Uterus (tissue), 4 donors: ENCODE measurements around the gene FGFR2. TPM values are rescaled to one million over a fixed set of nuclear protein-coding genes. Genes with fewer than 3 reads are reported as not detected.

Experiments used
- DNase-seq, 2 donors: peaks; one replicate each; pipeline ENCODE4 v3.0.0-alpha.2; 2019 to 2020
- H3K27ac ChIP-seq, 2 donors: fragments of 200-600 bp; sonication (generic); 1 replicate in 1 of 2; 2 replicates in 1 of 2; pipeline ENCODE4 v1.5.1; 2016 to 2018
- H3K27me3 ChIP-seq, 2 donors: fragments of 200-600 bp; sonication (generic); one replicate each; pipeline ENCODE4 v1.5.1; 2018 to 2019; ENCODE audit warnings: control low read depth in 1 of 2
- H3K36me3 ChIP-seq, 2 donors: fragments of 200-600 bp; sonication (generic); one replicate each; pipeline ENCODE4 v1.5.1; 2019; ENCODE audit warnings: control low read depth in 1 of 2
- H3K4me1 ChIP-seq, 2 donors: fragments of 200-600 bp; sonication (generic); one replicate each; pipeline ENCODE4 v1.5.1; 2018 to 2019; ENCODE audit warnings: control low read depth in 1 of 2
- H3K4me3 ChIP-seq, 2 donors: fragments of 200-600 bp; sonication (generic); 1 replicate in 1 of 2; 2 replicates in 1 of 2; pipeline ENCODE4 v1.5.1; 2018 to 2019; ENCODE audit warnings: mild to moderate bottlenecking in 1 of 2
- H3K9me3 ChIP-seq, 2 donors: fragments of 200-600 bp; sonication (generic); one replicate each; pipeline ENCODE4 v1.5.1; 2019; ENCODE audit warnings: control low read depth in 1 of 2
- POLR2A ChIP-seq, 2 donors: fragments of 450-650 bp; IDR thresholded peaks; one replicate each; pipeline ENCODE4 v1.6.1; 2016; ENCODE audit warnings: antibody characterized with exemption in 2 of 2, mild to moderate bottlenecking in 1 of 2, moderate library complexity in 1 of 2
- intact Hi-C: fragments of 100-400 bp; cut with DNase I; formaldehyde crosslinking; loops from one replicate; pipeline ENCODE4 v1.15.1; 2023; ENCODE audit warnings: low total_unique reads
- total RNA-seq, 4 donors: library from RNA; depleted of rRNA in 3 of 4; stranded (reverse); fragments of >200 nt in 3 of 4; gene quantifications; one replicate each; pipeline versions ENCODE4 v1.1.0 to v1.2.4, GENCODE V29; 2014 to 2023
- TF ChIP-seq, protein P1 (sequence below), 4 experiments: fragments of 200-600 bp in 2 of 4; fragments of 450-650 bp in 2 of 4; sonication (generic) in 2 of 4; IDR thresholded peaks; one replicate each; pipeline ENCODE4 v1.5.1; 2016 to 2019; ENCODE audit warnings: antibody characterized with exemption in 4 of 4, mild to moderate bottlenecking in 2 of 4, moderate library complexity in 1 of 4
- donor health status: DM: yes; HTN: yes; CAD: no.

The FGFR2 gene
- total RNA-seq, 4 donors from 2014 or later: 27.4 to 159 (median 111) TPM

DNA sequence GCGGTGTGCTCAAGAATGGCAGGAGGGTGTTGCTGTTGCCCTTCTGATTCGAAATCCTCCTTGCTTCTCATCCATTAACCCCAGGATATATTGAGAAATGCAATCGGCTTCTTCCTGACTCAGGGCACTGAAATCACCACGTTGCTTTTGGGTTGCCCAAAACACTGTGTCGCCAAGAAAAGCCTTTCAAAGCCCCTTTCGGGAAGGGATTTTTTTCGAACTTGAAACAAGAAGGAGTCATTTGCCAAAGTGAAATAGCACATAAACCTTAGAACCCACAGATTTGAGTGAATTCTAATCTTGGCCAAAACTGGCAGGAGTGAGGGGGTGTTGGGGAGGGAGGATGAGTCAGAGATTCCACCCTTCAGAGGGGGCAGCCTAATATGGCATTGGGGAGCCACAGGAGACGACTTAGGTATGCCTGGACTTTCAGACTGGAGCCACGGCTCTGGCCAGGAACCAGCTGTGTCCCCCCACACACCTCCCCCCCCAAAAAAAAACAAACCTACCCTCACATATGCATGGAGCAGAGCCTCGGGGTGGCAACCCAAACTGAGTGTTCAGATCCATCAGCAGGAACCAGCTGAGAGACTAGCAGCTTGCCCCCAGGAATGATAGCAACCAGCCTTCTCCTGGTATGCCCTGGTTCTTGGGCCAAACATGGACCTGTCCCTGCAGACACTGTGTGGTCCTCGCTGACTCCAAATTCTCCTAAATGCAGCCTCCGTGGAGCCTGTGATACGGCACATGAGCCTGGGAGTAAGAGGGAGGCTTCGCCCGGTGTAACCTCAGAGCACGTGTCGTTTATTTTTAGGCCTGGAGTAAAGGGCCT is 138.4 kb downstream of the FGFR2 start:
- Histone ChIP-seq H3K27ac (peak overlapping the region; percentile 68 to 85), H3K4me1 (no peaks in the 10 kb centered on the region), H3K27me3 (no peaks in the 10 kb centered on the region), H3K4me3 (no peak overlapping the region), H3K9me3 (no peaks in the 10 kb centered on the region), H3K36me3 (no peaks in the 10 kb centered on the region)
- peak; percentile 67 to 81 for DNase-seq
- TF ChIP-seq, protein P1, sequence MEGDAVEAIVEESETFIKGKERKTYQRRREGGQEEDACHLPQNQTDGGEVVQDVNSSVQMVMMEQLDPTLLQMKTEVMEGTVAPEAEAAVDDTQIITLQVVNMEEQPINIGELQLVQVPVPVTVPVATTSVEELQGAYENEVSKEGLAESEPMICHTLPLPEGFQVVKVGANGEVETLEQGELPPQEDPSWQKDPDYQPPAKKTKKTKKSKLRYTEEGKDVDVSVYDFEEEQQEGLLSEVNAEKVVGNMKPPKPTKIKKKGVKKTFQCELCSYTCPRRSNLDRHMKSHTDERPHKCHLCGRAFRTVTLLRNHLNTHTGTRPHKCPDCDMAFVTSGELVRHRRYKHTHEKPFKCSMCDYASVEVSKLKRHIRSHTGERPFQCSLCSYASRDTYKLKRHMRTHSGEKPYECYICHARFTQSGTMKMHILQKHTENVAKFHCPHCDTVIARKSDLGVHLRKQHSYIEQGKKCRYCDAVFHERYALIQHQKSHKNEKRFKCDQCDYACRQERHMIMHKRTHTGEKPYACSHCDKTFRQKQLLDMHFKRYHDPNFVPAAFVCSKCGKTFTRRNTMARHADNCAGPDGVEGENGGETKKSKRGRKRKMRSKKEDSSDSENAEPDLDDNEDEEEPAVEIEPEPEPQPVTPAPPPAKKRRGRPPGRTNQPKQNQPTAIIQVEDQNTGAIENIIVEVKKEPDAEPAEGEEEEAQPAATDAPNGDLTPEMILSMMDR (IDR thresholded peaks at IDR 0.05): no peak
- TF ChIP-seq POLR2A (IDR thresholded peaks at IDR 0.05): no peak
- intact Hi-C loops: no loop called here

DNA sequence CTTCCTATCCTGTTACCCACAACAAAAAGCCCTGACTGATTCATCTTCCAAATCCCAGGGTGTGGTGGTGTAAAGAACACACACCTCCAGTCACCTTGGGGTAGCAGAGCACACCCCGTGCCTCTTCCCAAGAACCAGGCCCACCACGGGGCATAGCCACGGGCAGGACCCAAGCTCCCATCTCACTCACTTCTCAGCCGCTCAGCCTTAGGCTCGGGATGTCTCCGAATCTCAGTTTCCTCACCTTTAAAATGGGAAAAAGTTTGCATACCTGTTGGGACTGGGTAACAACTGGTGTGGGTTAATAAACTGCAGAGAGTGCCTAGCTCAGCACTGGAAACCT is 139.0 kb downstream of the FGFR2 start:
- no peak for TF ChIP-seq POLR2A (IDR thresholded peaks at IDR 0.05)
- TF ChIP-seq, protein P1 (IDR thresholded peaks at IDR 0.05): no peak
- no peak for DNase-seq
- peak overlapping the region; percentile 68 to 85 for H3K27ac ChIP-seq
- H3K27me3 ChIP-seq: no peaks in the 10 kb centered on the region
- H3K4me1 ChIP-seq: no peaks in the 10 kb centered on the region
- H3K9me3 ChIP-seq: no peaks in the 10 kb centered on the region
- no peaks in the 10 kb centered on the region for H3K36me3 ChIP-seq
- no peak overlapping the region for H3K4me3 ChIP-seq
- intact Hi-C loops: no loop called here

DNA sequence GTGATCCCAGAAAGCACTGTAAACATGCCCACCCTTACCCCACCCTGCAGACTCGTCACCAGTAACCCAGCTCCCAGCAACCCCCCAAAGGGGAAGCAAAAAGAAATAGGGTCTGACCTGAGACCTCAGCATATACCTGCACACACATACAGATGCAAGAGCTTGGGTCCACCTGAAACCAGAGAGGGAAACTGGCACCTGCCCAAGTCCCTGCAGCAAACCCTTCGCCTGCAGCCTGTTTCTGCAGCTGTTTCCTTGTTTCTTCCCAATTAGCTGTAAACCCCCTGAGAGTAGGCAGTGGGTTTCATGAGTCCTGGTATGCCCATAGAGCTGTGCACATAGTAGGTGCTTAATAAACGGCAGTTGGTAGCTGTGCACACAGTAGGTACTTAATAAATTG is 140.5 kb downstream of the FGFR2 start:
- no peak for DNase-seq
- Histone ChIP-seq H3K27ac (no peak overlapping the region), H3K9me3 (no peaks in the 10 kb centered on the region), H3K36me3 (no peaks in the 10 kb centered on the region), H3K4me1 (no peaks in the 10 kb centered on the region), H3K4me3 (no peak overlapping the region), H3K27me3 (no peaks in the 10 kb centered on the region)
- intact Hi-C loops: no loop called here
- TF ChIP-seq, protein P1 (IDR thresholded peaks at IDR 0.05): no peak
- no peak for TF ChIP-seq POLR2A (IDR thresholded peaks at IDR 0.05)

DNA sequence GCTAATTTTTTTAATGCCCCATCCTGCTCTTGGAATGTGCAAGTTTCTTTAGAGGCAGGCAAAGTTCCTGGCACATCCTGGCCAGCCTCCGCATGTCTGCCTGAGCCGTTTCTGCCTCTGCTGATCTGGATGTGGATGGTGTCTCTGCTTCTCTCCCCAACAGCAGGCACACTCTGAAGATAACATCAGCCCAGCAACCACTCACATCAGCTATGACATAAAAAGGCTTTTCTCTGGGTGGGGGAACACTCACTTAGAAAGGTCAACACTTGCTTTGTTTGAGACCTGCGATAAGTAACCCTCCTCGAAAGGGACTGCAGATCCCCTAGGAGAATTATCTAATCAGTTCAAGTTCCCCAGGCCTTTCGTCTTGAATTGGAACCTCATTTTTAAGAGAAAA is 142.9 kb downstream of the FGFR2 start:
- no peak for DNase-seq
- TF ChIP-seq POLR2A (IDR thresholded peaks at IDR 0.05): no peak
- TF ChIP-seq, protein P1 (IDR thresholded peaks at IDR 0.05): no peak
- no peak overlapping the region for H3K4me3 ChIP-seq

DNA sequence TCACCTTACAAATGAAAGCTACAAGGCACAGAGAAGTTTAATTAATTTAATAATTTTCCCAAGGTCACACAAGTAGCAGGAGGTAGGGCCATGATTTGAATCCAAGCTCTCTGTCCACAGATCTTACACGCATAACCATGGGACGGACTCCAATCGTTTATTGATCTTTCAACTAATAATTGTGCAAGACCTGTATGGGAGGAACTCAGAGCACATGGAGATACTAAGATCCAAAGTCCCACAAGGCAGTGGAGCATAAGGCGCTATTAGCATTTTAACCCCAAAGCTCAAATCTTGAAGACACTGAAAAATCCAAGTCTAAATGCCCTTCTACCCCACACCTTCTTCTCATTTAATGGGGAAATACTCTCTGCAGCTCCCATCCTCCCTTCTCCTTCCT is 143.5 kb downstream of the FGFR2 start:
- no peak for TF ChIP-seq POLR2A (IDR thresholded peaks at IDR 0.05)
- TF ChIP-seq, protein P1 (IDR thresholded peaks at IDR 0.05): no peak
- no peak overlapping the region for H3K4me3 ChIP-seq
- no peak overlapping the region for H3K27ac ChIP-seq
- H3K9me3 ChIP-seq: no peaks in the 10 kb centered on the region
- no peaks in the 10 kb centered on the region for H3K27me3 ChIP-seq
- no peak for DNase-seq
- no peaks in the 10 kb centered on the region for H3K36me3 ChIP-seq
- intact Hi-C loops: no loop called here
- H3K4me1 ChIP-seq: no peaks in the 10 kb centered on the region

More for the DNA sequence above, 142.9 kb downstream of the FGFR2 start:
- Histone ChIP-seq H3K27me3 (no peaks in the 10 kb centered on the region), H3K27ac (no peak overlapping the region), H3K4me1 (no peaks in the 10 kb centered on the region), H3K36me3 (no peaks in the 10 kb centered on the region), H3K9me3 (no peaks in the 10 kb centered on the region)
- intact Hi-C loops: no loop called here
